Stimulated activated CD8-positive, alpha-beta memory T cell treated with anti-CD3 and anti-CD28 coated beads, Interleukin-12 subunit alpha, Interleukin-12 subunit beta, amount 100 ng/mL, for 24 hours (primary cell): ENCODE measurements around the gene TESK2.

Experiments used
- DNase-seq: peaks from one replicate; pipeline ENCODE4 v3.0.0-alpha.2; 2020; ENCODE audit errors: extremely low read depth

TESK2 gene

GRCh38 chr1:45337630-45338325, 153.2 kb downstream of the TESK2 start:
- DNase-seq: no peak

GRCh38 chr1:45335855-45336324, 155.1 kb downstream of the TESK2 start:
- no peak for DNase-seq

- no peak for DNase-seq
Measured at GRCh38 chr1:45334308-45335245, 156.4 kb downstream of the TESK2 start.

GRCh38 chr1:45332346-45332720, 158.6 kb downstream of the TESK2 start:
- DNase-seq: no peak

- no peak for DNase-seq
Measured at GRCh38 chr1:45331436-45332345, 159.3 kb downstream of the TESK2 start.

GRCh38 chr1:45329445-45329844, 161.5 kb downstream of the TESK2 start:
- no peak for DNase-seq

GRCh38 chr1:45328680-45329079, 162.3 kb downstream of the TESK2 start:
- DNase-seq: no peak

- no peak for DNase-seq
Measured at GRCh38 chr1:45327644-45328515, 163.1 kb downstream of the TESK2 start.

- DNase-seq: peak; percentile 58
Measured at GRCh38 chr1:45326627-45327623, 164.0 kb downstream of the TESK2 start, which contains the start of gene HPDL. Gene HPDL, plus strand, starts transcription at chr1:45326895. Its CDS starts 254 bp downstream, at chr1:45327149.

- DNase-seq: no peak
Measured at GRCh38 chr1:45325851-45326506, 165.0 kb downstream of the TESK2 start.

- DNase-seq: no peak
Measured at GRCh38 chr1:45322486-45323040, 168.4 kb downstream of the TESK2 start.

GRCh38 chr1:45321444-45321843, 169.5 kb downstream of the TESK2 start:
- DNase-seq: no peak

- no peak for DNase-seq
Measured at GRCh38 chr1:45319761-45320160, 171.2 kb downstream of the TESK2 start.

GRCh38 chr1:45317166-45317565, 173.8 kb downstream of the TESK2 start:
- DNase-seq: no peak

GRCh38 chr1:45314266-45314665, 176.7 kb downstream of the TESK2 start:
- no peak for DNase-seq

- DNase-seq: no peak
Measured at GRCh38 chr1:45306905-45307304, 184.1 kb downstream of the TESK2 start.

GRCh38 chr1:45306319-45306718, 184.6 kb downstream of the TESK2 start:
- DNase-seq: no peak

- no peak for DNase-seq
Measured at GRCh38 chr1:45305231-45305630, 185.7 kb downstream of the TESK2 start.
